Immature natural killer cell (primary cell): Measurements from ENCODE around the gene CFAP251. TPM values are rescaled to one million over a fixed set of nuclear protein-coding genes. Genes with fewer than 3 reads are reported as not detected.
"Not testable (repeated sequence)": the region's sequence is repeated elsewhere in the genome, so short reads cannot be mapped to it uniquely, and the experiment has no call there.

Experiments
- DNase-seq, 3 donors: peaks; one replicate each; pipeline ENCODE4 v3.0.0; 2022; ENCODE audit warnings: mixed read lengths in 1 of 3
- H3K27ac Mint-ChIP-seq, 6 donors: one replicate each; pipeline ENCODE4 v1.8.0; 2020; ENCODE audit warnings: mixed read lengths in 6 of 6, mild to moderate bottlenecking in 5 of 6, inconsistent platforms in 4 of 6, moderate library complexity in 3 of 6
- H3K27me3 Mint-ChIP-seq, 3 donors: one replicate each; pipeline ENCODE4 v1.8.0; 2020 to 2021; ENCODE audit warnings: low read depth in 3 of 3, mild to moderate bottlenecking in 3 of 3, mixed read lengths in 3 of 3, moderate library complexity in 3 of 3, inconsistent platforms in 1 of 3
- H3K36me3 Mint-ChIP-seq, 3 donors: one replicate each; pipeline ENCODE4 v1.8.0; 2020; ENCODE audit warnings: mixed read lengths in 3 of 3, inconsistent platforms in 2 of 3, mild to moderate bottlenecking in 2 of 3
- H3K4me1 Mint-ChIP-seq, 2 donors: one replicate each; pipeline ENCODE4 v1.8.0; 2020; ENCODE audit warnings: inconsistent platforms in 2 of 2, mild to moderate bottlenecking in 2 of 2, mixed read lengths in 2 of 2, moderate library complexity in 1 of 2
- H3K4me3 Mint-ChIP-seq, 5 donors: one replicate each; pipeline ENCODE4 v1.8.0; 2020; ENCODE audit warnings: mild to moderate bottlenecking in 5 of 5, mixed read lengths in 5 of 5, inconsistent platforms in 3 of 5, moderate library complexity in 3 of 5
- H3K9me3 Mint-ChIP-seq, 6 donors: one replicate each; pipeline ENCODE4 v1.8.0; 2020; ENCODE audit warnings: mild to moderate bottlenecking in 6 of 6, mixed read lengths in 6 of 6, inconsistent platforms in 4 of 6, moderate library complexity in 3 of 6
- polyA plus RNA-seq, 3 donors: library from polyadenylated mRNA; unstranded; fragments of 300-500 nt; fragmentation: Illumina TruSeq; gene quantifications; one replicate each; pipeline ENCODE4 v1.2.3, GENCODE V29; 2021

CFAP251 gene
- polyA plus RNA-seq, 3 donors from 2014 or later = 0.04 TPM; not detected in 2

DNA sequence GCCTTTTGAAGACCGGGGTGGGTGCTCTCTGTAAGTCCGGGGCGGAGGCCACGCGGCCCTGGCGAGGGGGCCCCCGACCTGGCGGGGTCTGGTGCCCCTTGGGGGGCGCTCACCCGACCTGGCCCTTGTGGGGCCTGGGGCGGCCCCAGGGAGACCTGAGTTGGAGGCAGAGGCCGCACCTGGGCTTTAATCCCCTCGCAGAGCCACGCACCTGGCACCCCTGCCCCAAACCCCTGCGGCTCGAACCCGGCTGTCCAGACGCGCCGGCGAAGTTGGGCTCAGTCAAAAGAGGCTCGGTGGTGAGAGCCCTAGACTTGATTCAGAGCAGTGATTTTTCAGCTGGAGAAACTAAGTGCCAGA, 267 bp downstream of the CFAP251 start:
- Mint-ChIP-seq H3K36me3 (peaks cover 0 to 11% (median 5%) of the 10 kb centered on the region in 3 donors), H3K27ac (peak overlapping the region in 4 of 6 donors; percentile 23 to 97 (median 93)), H3K27me3 (peaks cover 5 to 9% (median 5%) of the 10 kb centered on the region in 3 donors), H3K9me3 (no peaks in the 10 kb centered on the region), H3K4me3 (peak overlapping the region in 3 of 5 donors; percentile 29 to 94 (median 84)), H3K4me1 (peaks cover 9 to 10% of the 10 kb centered on the region in 2 donors)
- DNase-seq = no peak

DNA sequence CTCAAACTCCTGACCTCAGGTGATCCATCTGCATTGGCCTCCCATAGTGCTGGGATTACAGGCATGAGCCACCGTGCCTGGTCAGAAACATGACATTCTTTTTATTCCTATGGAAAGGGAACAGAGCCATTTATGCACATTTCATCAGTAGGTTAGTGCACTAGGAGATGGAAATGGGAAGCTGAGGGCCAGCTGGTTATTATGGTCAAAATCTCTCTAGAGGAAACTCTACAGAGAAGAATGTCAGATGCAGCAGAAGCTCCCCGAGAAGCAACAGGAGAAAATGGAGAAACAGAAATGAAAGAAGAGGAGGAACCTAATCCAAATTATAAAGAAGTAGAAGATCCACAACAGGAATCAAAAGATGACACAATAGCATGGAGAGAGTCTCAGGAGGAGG, 2.7 kb downstream of the CFAP251 start:
- Mint-ChIP-seq H3K27me3 (peaks cover 5 to 9% (median 5%) of the 10 kb centered on the region in 3 donors), H3K9me3 (no peaks in the 10 kb centered on the region), H3K4me1 (peaks cover 9 to 10% of the 10 kb centered on the region in 2 donors), H3K36me3 (peaks cover 0 to 7% (median 4%) of the 10 kb centered on the region in 3 donors), H3K4me3 (no peak overlapping the region), H3K27ac (peak overlapping the region in 3 of 6 donors; percentile 25 to 68 (median 31))
- no peak for DNase-seq

DNA sequence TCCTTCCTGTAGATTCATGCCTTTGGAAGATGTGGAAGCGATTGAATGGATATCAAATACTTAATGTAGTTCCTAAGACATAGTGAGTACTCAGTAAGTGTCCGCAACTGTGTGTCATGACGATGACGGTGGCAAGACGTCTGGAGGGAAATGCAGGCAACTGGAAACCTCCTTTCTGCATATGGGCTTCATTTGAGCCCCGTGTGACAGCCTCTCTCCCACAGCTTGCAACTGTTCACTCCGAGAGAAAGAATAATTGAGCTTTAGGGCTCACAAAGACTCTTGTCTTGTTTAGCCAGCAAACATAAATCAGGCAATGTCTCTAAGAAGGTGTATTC, 6.9 kb downstream of the CFAP251 start:
- H3K4me1 Mint-ChIP-seq = no peaks in the 10 kb centered on the region
- peaks cover 0 to 9% (median 4%) of the 10 kb centered on the region in 3 donors for H3K36me3 Mint-ChIP-seq
- no peak overlapping the region for H3K27ac Mint-ChIP-seq
- H3K9me3 Mint-ChIP-seq = no peaks in the 10 kb centered on the region
- DNase-seq = no peak
- peaks cover 0 to 4% (median 3%) of the 10 kb centered on the region in 3 donors for H3K27me3 Mint-ChIP-seq
- no peak overlapping the region for H3K4me3 Mint-ChIP-seq

DNA sequence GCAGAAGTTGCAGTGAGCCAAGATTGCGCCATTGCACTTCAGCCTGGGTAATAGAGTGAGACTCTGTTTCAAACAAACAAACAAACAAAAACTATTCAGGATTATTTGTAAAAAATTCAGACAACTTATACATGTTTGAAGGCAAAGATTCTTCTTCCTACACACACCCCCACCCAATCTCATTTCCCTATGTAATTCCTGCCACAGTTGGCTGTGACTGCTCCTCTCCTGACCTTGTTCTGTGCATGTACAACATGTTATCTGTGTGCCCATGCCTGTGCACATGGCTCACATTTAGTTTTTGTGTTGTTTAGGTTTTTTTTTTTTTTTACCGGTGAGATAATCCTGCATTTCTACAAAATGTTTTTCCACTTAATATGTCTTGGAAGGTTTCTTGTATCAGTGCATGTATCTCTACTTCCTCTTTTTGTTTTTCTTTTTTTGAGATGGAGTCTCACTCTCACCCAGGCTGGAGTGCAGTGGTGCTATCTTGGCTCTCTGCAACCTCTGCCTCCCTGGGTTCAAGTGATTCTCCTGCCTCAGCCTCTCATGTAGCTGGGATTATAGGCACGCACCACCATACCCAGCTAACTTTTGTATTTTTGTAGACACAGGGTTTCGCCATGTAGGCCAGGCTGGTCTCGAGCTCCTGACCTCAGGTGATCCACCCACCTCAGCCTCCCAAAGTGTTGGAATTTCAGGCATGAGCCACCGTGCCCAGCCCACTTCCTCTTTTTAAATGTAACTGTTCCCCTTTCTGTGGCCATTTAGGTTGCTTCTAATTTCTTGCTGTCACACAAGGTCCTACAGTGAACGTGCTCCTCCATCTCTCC, 8.7 kb downstream of the CFAP251 start:
- H3K9me3 Mint-ChIP-seq = no peaks in the 10 kb centered on the region
- H3K4me3 Mint-ChIP-seq = no peak overlapping the region

DNA sequence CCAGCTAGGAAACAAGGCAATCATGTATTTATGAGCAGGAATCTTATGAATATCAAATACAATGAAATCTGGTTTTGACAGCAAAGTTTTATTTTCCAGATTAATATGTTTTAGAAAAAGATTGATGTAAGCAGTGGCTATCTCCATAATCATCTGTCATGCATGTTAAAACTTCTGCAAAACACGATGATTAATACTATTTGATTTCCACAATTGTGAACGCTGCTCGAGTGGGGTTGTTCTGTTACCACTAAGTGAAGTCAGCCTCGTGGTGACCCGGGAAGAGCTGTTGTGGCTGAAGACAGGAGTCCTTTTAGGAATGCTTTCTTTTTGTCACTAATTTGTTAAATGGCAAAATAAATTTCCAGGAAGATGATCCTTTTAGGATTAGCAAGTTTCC, 9.4 kb downstream of the CFAP251 start:
- Mint-ChIP-seq H3K9me3 (no peaks in the 10 kb centered on the region), H3K4me1 (no peaks in the 10 kb centered on the region), H3K27ac (no peak overlapping the region), H3K36me3 (peaks cover 0 to 16% (median 5%) of the 10 kb centered on the region in 3 donors), H3K27me3 (peaks cover 0 to 4% (median 3%) of the 10 kb centered on the region in 3 donors), H3K4me3 (no peak overlapping the region)
- DNase-seq = no peak

More for the DNA sequence above, 8.7 kb downstream of the CFAP251 start:
- Mint-ChIP-seq H3K36me3 (peaks cover 0 to 10% (median 0%) of the 10 kb centered on the region in 3 donors), H3K4me1 (no peaks in the 10 kb centered on the region), H3K27me3 (peaks cover 0 to 4% (median 3%) of the 10 kb centered on the region in 3 donors), H3K27ac (peak overlapping the region in 2 of 6 donors; percentile 20 to 49)
- DNase-seq = no peak

DNA sequence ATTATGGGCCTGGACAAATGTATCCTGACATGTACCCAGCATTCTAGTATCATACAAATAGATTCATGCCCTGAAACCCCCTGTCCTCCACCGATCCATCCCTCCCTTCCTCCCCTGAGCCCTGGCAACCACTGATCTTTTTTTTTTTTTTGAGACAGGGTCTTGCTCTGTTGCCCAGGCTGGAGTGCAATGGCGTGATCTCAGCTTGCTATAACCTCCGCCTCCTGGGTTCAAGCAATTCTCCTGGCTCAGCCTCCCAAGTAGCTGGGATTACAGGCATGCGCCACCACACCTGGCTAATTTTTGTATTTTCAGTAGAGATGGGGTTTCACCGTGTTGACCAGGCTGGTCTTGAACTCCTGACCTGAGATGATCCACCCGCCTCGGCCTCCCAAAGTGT, 11.2 kb downstream of the CFAP251 start:
- H3K27ac Mint-ChIP-seq, H3K4me1 Mint-ChIP-seq, DNase-seq, H3K9me3 Mint-ChIP-seq, H3K27me3 Mint-ChIP-seq, H3K4me3 Mint-ChIP-seq: not testable (repeated sequence)
- peaks cover 0 to 21% (median 8%) of the 10 kb centered on the region in 3 donors for H3K36me3 Mint-ChIP-seq

DNA sequence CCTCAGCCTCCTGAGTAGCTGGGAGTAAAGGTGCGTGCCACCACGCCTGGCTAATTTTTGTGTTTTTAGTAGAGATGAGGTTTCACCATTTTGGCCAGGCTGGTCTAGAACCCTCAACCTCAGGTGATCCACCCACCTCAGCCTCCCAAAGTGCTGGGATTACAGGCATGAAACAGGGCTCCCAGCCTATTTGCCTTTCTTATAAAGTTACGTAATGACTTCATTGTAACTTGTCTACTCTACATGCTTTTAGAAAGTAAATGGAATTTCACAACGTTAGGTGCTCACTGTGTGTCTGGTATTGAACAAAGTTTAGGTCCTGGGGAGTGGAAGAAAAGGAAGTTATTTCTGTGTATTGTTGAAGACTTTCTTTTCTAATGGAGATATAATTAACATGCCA, 12.5 kb downstream of the CFAP251 start:
- Mint-ChIP-seq H3K27me3 (peaks cover 0 to 4% (median 2%) of the 10 kb centered on the region in 3 donors), H3K27ac (no peak overlapping the region), H3K4me1 (no peaks in the 10 kb centered on the region), H3K36me3 (peaks cover 0 to 21% (median 8%) of the 10 kb centered on the region in 3 donors), H3K9me3 (no peaks in the 10 kb centered on the region), H3K4me3 (no peak overlapping the region)
- DNase-seq = no peak

DNA sequence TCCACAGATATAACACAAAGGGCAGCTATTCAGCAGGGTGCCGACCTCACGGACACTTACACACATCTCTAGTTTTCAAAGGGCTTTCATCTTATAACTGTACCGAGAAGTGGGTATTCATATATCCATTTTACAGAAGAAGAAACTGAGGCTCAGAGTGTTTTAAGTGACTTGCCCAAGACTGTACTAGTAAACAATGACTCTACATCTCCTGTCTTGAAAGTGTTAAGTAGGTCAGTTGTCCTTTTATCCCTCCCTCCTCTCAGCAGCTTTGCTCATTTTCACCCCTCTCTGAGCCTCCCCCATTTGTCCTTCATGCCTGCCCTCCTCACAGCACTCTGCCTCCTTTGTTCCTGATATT, 13.8 kb downstream of the CFAP251 start:
- peaks cover 0 to 21% (median 8%) of the 10 kb centered on the region in 3 donors for H3K36me3 Mint-ChIP-seq
- no peaks in the 10 kb centered on the region for H3K9me3 Mint-ChIP-seq
- H3K27ac Mint-ChIP-seq = no peak overlapping the region
- no peak for DNase-seq
- peaks cover 0 to 2% (median 0%) of the 10 kb centered on the region in 3 donors for H3K27me3 Mint-ChIP-seq
- H3K4me1 Mint-ChIP-seq = no peaks in the 10 kb centered on the region
- H3K4me3 Mint-ChIP-seq = no peak overlapping the region

DNA sequence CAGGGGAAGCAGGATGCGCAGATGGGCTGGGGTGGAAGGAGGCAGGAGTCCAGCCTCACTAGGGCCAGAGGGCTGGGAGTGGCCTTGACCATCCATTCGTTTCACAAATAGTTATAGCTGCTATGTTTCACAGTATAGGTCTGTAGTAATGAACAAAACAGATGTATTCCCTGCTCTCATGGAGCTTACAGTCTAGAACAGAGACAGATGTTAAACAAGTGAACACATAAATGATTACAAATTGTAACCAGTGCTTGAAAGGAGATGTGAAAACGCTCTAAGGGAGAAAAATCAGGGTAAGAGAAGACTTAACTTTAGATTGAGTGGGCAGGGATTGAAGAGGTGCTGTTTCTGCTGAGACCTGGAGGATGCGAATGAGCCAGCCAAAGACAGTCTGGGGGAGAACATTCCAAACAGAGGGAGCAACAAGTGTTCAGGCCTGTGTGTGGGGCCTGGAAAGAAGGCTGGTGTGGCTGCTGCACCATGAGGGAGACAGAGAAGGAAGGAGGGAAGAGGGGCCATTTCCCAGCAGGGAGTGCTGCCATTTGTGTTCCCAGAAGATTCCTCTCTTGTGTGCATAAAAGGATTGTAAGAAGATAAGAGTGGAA, 14.6 kb downstream of the CFAP251 start:
- Mint-ChIP-seq H3K27ac (peak overlapping the region in 1 of 6 donors; percentile 33), H3K9me3 (peaks cover 0 to 2% (median 0%) of the 10 kb centered on the region in 6 donors), H3K4me3 (no peak overlapping the region), H3K36me3 (peaks cover 0 to 19% (median 8%) of the 10 kb centered on the region in 3 donors), H3K4me1 (peaks cover 0 to 4% of the 10 kb centered on the region in 2 donors), H3K27me3 (peaks cover 0 to 4% (median 0%) of the 10 kb centered on the region in 3 donors)
- DNase-seq = no peak

DNA sequence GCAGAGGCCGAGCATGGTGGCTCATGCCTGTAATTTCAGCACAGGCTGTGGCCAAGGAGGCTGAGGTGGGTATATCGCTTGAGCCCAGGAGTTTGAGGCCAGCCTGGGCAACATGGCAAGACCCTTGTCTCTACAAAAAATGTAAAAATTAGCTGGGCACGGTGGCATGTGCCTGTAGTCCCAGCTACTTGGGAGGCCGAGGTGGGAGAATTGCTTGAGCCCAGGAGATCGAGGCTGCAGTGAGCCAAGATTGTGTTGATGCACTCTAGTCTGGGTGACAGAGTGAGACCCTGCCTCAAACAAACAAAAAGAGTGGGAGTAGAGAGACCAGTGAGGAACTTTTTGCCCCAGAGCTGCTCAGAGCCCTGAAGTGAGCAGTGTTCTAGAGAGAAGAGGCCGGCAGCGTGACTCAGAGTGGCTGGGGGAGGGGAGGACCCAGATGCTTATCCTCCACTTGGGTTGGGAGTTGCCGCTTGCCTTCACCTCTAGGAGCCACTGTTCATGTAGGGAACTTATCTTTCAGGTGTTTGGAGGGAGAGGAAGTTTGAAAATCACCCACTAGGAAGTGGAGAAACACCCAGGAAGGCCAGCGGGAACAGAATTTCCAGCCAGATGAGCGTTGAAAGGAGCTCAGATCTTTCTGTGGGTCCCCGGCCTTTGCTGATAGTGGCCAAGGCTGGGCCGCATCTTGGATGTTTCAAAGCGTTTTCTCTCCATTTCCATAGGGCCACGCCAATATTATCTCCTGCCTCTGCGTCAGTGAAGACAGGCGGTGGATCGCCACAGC, 15.3 kb downstream of the CFAP251 start:
- Mint-ChIP-seq H3K27ac (peak overlapping the region in 1 of 6 donors; percentile 24), H3K9me3 (peaks cover 0 to 2% (median 0%) of the 10 kb centered on the region in 6 donors), H3K4me1 (peaks cover 0 to 4% of the 10 kb centered on the region in 2 donors), H3K4me3 (no peak overlapping the region), H3K36me3 (peaks cover 0 to 19% (median 8%) of the 10 kb centered on the region in 3 donors), H3K27me3 (peaks cover 0 to 4% (median 2%) of the 10 kb centered on the region in 3 donors)
- DNase-seq = no peak

DNA sequence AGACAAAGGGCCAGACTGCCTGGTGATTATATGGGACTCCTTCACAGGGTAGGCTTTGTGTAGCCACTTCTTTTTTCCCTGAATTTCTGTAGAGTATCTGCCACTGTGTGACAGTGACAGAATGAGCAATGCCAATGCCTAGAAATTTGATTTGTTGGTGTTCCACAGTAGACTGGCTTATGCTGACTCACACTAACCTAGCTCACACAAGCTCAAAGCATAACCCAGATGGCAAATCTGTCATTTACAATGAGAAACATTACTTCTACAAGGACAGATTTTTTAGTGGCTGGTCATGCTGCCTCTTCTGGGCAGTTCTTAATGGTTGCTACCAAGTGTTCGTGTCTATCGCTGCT, 15.9 kb downstream of the CFAP251 start:
- DNase-seq = no peak
- peak overlapping the region in 1 of 6 donors; percentile 24 for H3K27ac Mint-ChIP-seq
- peaks cover 0 to 19% (median 8%) of the 10 kb centered on the region in 3 donors for H3K36me3 Mint-ChIP-seq
- H3K4me1 Mint-ChIP-seq = peaks cover 0 to 8% of the 10 kb centered on the region in 2 donors
- H3K27me3 Mint-ChIP-seq = peaks cover 0 to 6% (median 2%) of the 10 kb centered on the region in 3 donors
- H3K4me3 Mint-ChIP-seq = no peak overlapping the region
- peaks cover 0 to 2% (median 0%) of the 10 kb centered on the region in 6 donors for H3K9me3 Mint-ChIP-seq

DNA sequence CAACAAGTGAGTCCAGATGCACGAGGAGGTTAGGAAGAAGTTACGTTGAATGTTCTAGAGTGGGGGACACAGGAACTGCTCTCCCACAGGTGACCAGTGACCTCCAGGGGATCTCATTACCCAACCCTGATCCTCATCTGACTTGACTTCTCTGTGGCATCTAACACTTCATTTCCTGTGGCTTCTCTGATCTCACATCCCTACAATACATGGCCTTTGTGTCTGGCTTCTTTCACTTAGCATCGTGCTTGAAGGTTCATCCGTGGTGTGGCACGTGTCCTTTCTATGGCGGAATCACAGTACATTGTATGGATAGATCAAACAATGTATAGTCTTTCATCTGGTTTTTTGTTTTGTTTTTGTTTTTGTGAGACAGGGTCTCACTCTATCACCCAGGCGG, 19.3 kb downstream of the CFAP251 start:
- no peak for DNase-seq
- H3K27ac Mint-ChIP-seq = peak overlapping the region in 1 of 6 donors; percentile 77
- H3K4me3 Mint-ChIP-seq = no peak overlapping the region
- H3K36me3 Mint-ChIP-seq = peaks cover 0 to 17% (median 3%) of the 10 kb centered on the region in 3 donors
- peaks cover 0 to 2% (median 0%) of the 10 kb centered on the region in 6 donors for H3K9me3 Mint-ChIP-seq
- peaks cover 0 to 5% (median 4%) of the 10 kb centered on the region in 3 donors for H3K27me3 Mint-ChIP-seq
- peaks cover 0 to 9% of the 10 kb centered on the region in 2 donors for H3K4me1 Mint-ChIP-seq

DNA sequence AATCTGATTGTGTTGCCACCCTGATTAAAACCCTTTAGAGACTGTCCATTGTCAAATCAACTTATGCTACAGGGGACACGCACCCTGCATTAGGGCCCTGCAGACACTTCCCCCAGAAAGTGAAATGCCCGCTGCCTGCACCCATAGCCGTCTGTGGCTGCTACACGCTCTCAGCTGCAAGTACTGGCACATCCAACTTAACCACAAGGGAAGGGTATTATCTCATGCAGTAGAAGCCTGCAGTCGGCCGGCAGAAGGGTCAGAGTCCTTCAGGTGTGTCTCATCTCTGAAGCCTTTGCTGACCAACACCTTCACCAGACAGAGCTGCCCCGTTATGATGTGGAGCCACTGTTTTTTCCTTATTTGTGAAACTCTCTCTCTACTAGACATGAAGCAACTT, 20.8 kb downstream of the CFAP251 start:
- Mint-ChIP-seq H3K27me3 (peaks cover 0 to 5% (median 4%) of the 10 kb centered on the region in 3 donors), H3K4me1 (peaks cover 0 to 9% of the 10 kb centered on the region in 2 donors), H3K27ac (peak overlapping the region in 1 of 6 donors; percentile 48), H3K9me3 (peaks cover 0 to 2% (median 0%) of the 10 kb centered on the region in 6 donors), H3K36me3 (peaks cover 0 to 11% (median 0%) of the 10 kb centered on the region in 3 donors), H3K4me3 (no peak overlapping the region)
- DNase-seq = peak in 1 of 3 donors; percentile 26
